ENCODE measurements around the gene KRT82.

Gene KRT82

GRCh38 chr12:52434760-52435530, 28.8 kb upstream of the KRT82 start:
- H3K4me1 ChIP-seq (ENCODE audit: control insufficient read depth, insufficient read depth, low read length): peaks cover 5% of the 10 kb centered on the region
- H3K27ac ChIP-seq (ENCODE audit: low read depth, low read length): no peak overlapping the region
- peaks cover 7% of the 10 kb centered on the region; the same call in 1 of the 2 replicates for H3K27me3 ChIP-seq (ENCODE audit: control insufficient read depth, insufficient read depth, low read length)
- no peak overlapping the region for H3K9ac ChIP-seq (ENCODE audit: low read length)
- H3K9me3 ChIP-seq (ENCODE audit: control insufficient read depth, insufficient read depth, low read depth, low read length): no peaks in the 10 kb centered on the region
- H3K4me3 ChIP-seq (ENCODE audit: low read depth, low read length): no peak overlapping the region
- H3K36me3 ChIP-seq (ENCODE audit: control insufficient read depth, insufficient read depth, low read length): no peaks in the 10 kb centered on the region

GRCh38 chr12:52434081-52434733, 28.1 kb upstream of the KRT82 start, which contains the start of gene KRT75:
TSS of gene KRT75 (minus strand) at chr12:52434371. CDS start at chr12:52434304, 67 bp downstream.
- Histone ChIP-seq H3K9ac (ENCODE audit: low read length) (no peak within 1 kb of the TSS), H3K4me1 (ENCODE audit: control insufficient read depth, insufficient read depth, low read length) (peaks cover 5% of the 10 kb centered on the region), H3K27me3 (ENCODE audit: control insufficient read depth, insufficient read depth, low read length) (peaks cover 10% of the 10 kb centered on the region; the same call in 1 of the 2 replicates)

GRCh38 chr12:52433501-52434080, 27.5 kb upstream of the KRT82 start:
- H3K36me3 ChIP-seq (ENCODE audit: control insufficient read depth, insufficient read depth, low read length): no peaks in the 10 kb centered on the region
- H3K27me3 ChIP-seq (ENCODE audit: control insufficient read depth, insufficient read depth, low read length): peaks cover 10% of the 10 kb centered on the region; the same call in 1 of the 2 replicates
- H3K27ac ChIP-seq (ENCODE audit: low read depth, low read length): no peak overlapping the region
- no peaks in the 10 kb centered on the region for H3K9me3 ChIP-seq (ENCODE audit: control insufficient read depth, insufficient read depth, low read depth, low read length)
- no peak overlapping the region for H3K9ac ChIP-seq (ENCODE audit: low read length)
- peaks cover 5% of the 10 kb centered on the region for H3K4me1 ChIP-seq (ENCODE audit: control insufficient read depth, insufficient read depth, low read length)
- H3K4me3 ChIP-seq (ENCODE audit: low read depth, low read length): no peak overlapping the region

More at GRCh38 chr12:52434081-52434733, 28.1 kb upstream of the KRT82 start, which contains the start of gene KRT75:
- no peaks in the 10 kb centered on the region for H3K36me3 ChIP-seq (ENCODE audit: control insufficient read depth, insufficient read depth, low read length)
- H3K4me3 ChIP-seq (ENCODE audit: low read depth, low read length): no peak within 1 kb of the TSS
- no peak within 1 kb of the TSS for H3K27ac ChIP-seq (ENCODE audit: low read depth, low read length)
- H3K9me3 ChIP-seq (ENCODE audit: control insufficient read depth, insufficient read depth, low read depth, low read length): no peaks in the 10 kb centered on the region

- no peaks in the 10 kb centered on the region for H3K9me3 ChIP-seq (ENCODE audit: control insufficient read depth, insufficient read depth, low read depth, low read length)
- H3K36me3 ChIP-seq (ENCODE audit: control insufficient read depth, insufficient read depth, low read length): no peaks in the 10 kb centered on the region
- no peak overlapping the region for H3K27ac ChIP-seq (ENCODE audit: low read depth, low read length)
- no peak overlapping the region for H3K4me3 ChIP-seq (ENCODE audit: low read depth, low read length)
- peaks cover 10% of the 10 kb centered on the region; the same call in 1 of the 2 replicates for H3K27me3 ChIP-seq (ENCODE audit: control insufficient read depth, insufficient read depth, low read length)
- H3K9ac ChIP-seq (ENCODE audit: low read length): no peak overlapping the region
- peaks cover 5% of the 10 kb centered on the region for H3K4me1 ChIP-seq (ENCODE audit: control insufficient read depth, insufficient read depth, low read length)
Observed at GRCh38 chr12:52432559-52433207, 26.5 kb upstream of the KRT82 start.

DNA sequence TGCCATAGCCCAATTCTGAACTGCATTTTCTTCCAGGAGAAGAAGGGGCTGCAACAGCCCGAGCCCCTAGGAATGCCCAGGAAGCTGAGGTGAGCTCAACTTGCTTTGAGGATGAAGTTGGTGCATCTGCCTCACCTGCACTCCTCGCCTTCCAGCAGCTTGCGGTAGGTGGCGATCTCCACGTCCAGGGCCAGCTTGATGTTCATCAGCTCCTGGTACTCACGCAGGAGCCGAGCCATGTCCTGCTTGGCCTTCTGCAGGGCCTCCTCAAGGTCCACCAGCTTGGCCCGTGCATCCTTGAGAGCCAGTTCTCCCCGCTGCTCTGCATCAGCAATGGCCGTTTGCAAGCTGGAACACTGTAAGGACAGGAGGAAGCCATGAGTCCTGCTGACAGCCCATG, 22.0 kb upstream of the KRT82 start:
- Histone ChIP-seq H3K27me3 (ENCODE audit: control insufficient read depth, insufficient read depth, low read length) (peaks cover 10% of the 10 kb centered on the region; the same call in 1 of the 2 replicates), H3K9ac (ENCODE audit: low read length) (no peak overlapping the region), H3K27ac (ENCODE audit: low read depth, low read length) (no peak overlapping the region), H3K36me3 (ENCODE audit: control insufficient read depth, insufficient read depth, low read length) (no peaks in the 10 kb centered on the region), H3K9me3 (ENCODE audit: control insufficient read depth, insufficient read depth, low read depth, low read length) (no peaks in the 10 kb centered on the region), H3K4me1 (ENCODE audit: control insufficient read depth, insufficient read depth, low read length) (peaks cover 5% of the 10 kb centered on the region; the same call in 1 of the 2 replicates), H3K4me3 (ENCODE audit: low read depth, low read length) (no peak overlapping the region)

DNA sequence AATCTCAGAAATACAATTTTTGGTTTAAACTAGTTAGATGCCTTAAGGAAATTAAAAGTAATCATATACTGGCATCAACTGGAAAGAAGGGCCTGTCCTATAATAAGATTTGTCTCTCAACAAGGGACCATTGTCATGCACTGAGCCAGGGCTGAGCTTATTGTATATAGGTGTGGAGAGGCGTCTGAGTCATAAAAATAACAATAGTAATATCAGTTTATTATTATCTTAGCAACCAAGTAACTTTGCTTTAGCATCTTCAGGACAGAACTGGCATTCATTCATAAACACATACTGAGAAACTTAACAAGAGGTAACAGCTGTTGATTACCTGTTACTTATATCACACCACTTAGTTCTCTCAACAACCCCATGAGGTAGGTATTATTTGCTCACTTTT, 20.9 kb upstream of the KRT82 start:
- no peak overlapping the region for H3K9ac ChIP-seq (ENCODE audit: low read length)
- H3K9me3 ChIP-seq (ENCODE audit: control insufficient read depth, insufficient read depth, low read depth, low read length): no peaks in the 10 kb centered on the region
- H3K36me3 ChIP-seq (ENCODE audit: control insufficient read depth, insufficient read depth, low read length): no peaks in the 10 kb centered on the region
- H3K27me3 ChIP-seq (ENCODE audit: control insufficient read depth, insufficient read depth, low read length): peaks cover 10% of the 10 kb centered on the region; the same call in 1 of the 2 replicates
- H3K4me1 ChIP-seq (ENCODE audit: control insufficient read depth, insufficient read depth, low read length): peaks cover 7% of the 10 kb centered on the region; the same call in 1 of the 2 replicates
- H3K27ac ChIP-seq (ENCODE audit: low read depth, low read length): no peak overlapping the region
- no peak overlapping the region for H3K4me3 ChIP-seq (ENCODE audit: low read depth, low read length)

GRCh38 chr12:52426034-52426433, 19.9 kb upstream of the KRT82 start:
- Histone ChIP-seq H3K9ac (ENCODE audit: low read length) (no peak overlapping the region), H3K4me1 (ENCODE audit: control insufficient read depth, insufficient read depth, low read length) (peaks cover 7% of the 10 kb centered on the region; the same call in 1 of the 2 replicates), H3K27me3 (ENCODE audit: control insufficient read depth, insufficient read depth, low read length) (peaks cover 5% of the 10 kb centered on the region; the same call in 1 of the 2 replicates)

DNA sequence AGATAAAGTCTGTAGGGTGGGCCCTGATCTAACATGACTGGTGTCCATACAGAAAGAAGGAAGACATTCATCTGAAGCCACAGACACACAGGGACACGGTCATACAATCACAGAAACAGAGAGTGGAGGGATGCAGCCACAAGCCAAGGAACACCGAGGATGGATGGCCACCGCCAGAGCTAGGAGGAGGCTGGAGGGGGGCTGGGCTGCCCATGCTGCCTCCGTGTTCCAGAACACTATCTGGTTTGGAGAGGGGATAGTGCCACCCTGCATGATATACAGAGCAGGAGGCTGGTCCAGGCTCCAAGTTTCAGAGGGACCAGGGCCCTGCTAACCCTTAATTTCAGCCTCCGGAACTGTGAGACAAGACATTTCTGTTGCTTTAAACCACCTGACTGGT, 19.3 kb upstream of the KRT82 start:
- no peaks in the 10 kb centered on the region for H3K36me3 ChIP-seq (ENCODE audit: control insufficient read depth, insufficient read depth, low read length)
- peaks cover 4% of the 10 kb centered on the region; the same call in 1 of the 2 replicates for H3K27me3 ChIP-seq (ENCODE audit: control insufficient read depth, insufficient read depth, low read length)
- no peak overlapping the region for H3K9ac ChIP-seq (ENCODE audit: low read length)
- H3K9me3 ChIP-seq (ENCODE audit: control insufficient read depth, insufficient read depth, low read depth, low read length): no peaks in the 10 kb centered on the region
- no peak overlapping the region for H3K27ac ChIP-seq (ENCODE audit: low read depth, low read length)
- no peak overlapping the region for H3K4me3 ChIP-seq (ENCODE audit: low read depth, low read length)
- peaks cover 7% of the 10 kb centered on the region; the same call in 1 of the 2 replicates for H3K4me1 ChIP-seq (ENCODE audit: control insufficient read depth, insufficient read depth, low read length)

More at GRCh38 chr12:52426034-52426433, 19.9 kb upstream of the KRT82 start:
- no peak overlapping the region for H3K27ac ChIP-seq (ENCODE audit: low read depth, low read length)
- H3K9me3 ChIP-seq (ENCODE audit: control insufficient read depth, insufficient read depth, low read depth, low read length): no peaks in the 10 kb centered on the region
- H3K4me3 ChIP-seq (ENCODE audit: low read depth, low read length): no peak overlapping the region
- no peaks in the 10 kb centered on the region for H3K36me3 ChIP-seq (ENCODE audit: control insufficient read depth, insufficient read depth, low read length)

GRCh38 chr12:52423661-52424500, 17.7 kb upstream of the KRT82 start:
- Histone ChIP-seq H3K4me1 (ENCODE audit: control insufficient read depth, insufficient read depth, low read length) (peaks cover 7% of the 10 kb centered on the region; the same call in 1 of the 2 replicates), H3K36me3 (ENCODE audit: control insufficient read depth, insufficient read depth, low read length) (no peaks in the 10 kb centered on the region)

GRCh38 chr12:52423035-52423434, 16.9 kb upstream of the KRT82 start:
- Histone ChIP-seq H3K4me1 (ENCODE audit: control insufficient read depth, insufficient read depth, low read length) (peaks cover 7% of the 10 kb centered on the region; the same call in 1 of the 2 replicates), H3K9me3 (ENCODE audit: control insufficient read depth, insufficient read depth, low read depth, low read length) (no peaks in the 10 kb centered on the region), H3K27me3 (ENCODE audit: control insufficient read depth, insufficient read depth, low read length) (0 out of 2 replicates have a peak, but pooled peaks cover 3% of the 10 kb centered on the region), H3K4me3 (ENCODE audit: low read depth, low read length) (no peak overlapping the region), H3K27ac (ENCODE audit: low read depth, low read length) (no peak overlapping the region), H3K9ac (ENCODE audit: low read length) (no peak overlapping the region), H3K36me3 (ENCODE audit: control insufficient read depth, insufficient read depth, low read length) (no peaks in the 10 kb centered on the region)

More at GRCh38 chr12:52423661-52424500, 17.7 kb upstream of the KRT82 start:
- Histone ChIP-seq H3K9ac (ENCODE audit: low read length) (no peak overlapping the region), H3K9me3 (ENCODE audit: control insufficient read depth, insufficient read depth, low read depth, low read length) (no peaks in the 10 kb centered on the region), H3K27me3 (ENCODE audit: control insufficient read depth, insufficient read depth, low read length) (0 out of 2 replicates have a peak, but pooled peaks cover 3% of the 10 kb centered on the region), H3K4me3 (ENCODE audit: low read depth, low read length) (no peak overlapping the region), H3K27ac (ENCODE audit: low read depth, low read length) (no peak overlapping the region)
